ENCODE results near the gene STAT1. TPM values are rescaled to one million over a fixed set of nuclear protein-coding genes. Genes with fewer than 3 reads are reported as not detected.

STAT1 gene
- total and polyA plus RNA-seq, 2 donors (not counting 1 experiment from before 2014, with no cell fraction given), result 128 to 171 TPM

GRCh38 chr2:190978389-190979053 is 35.5 kb downstream of the STAT1 start:
- TF ChIP-seq CTCF (conservative IDR thresholded peaks at IDR 0.05 in 1 of 2, IDR thresholded peaks at IDR 0.05 in 1 of 2; ENCODE audit: low read depth in 1 of 2, low read length in 2 of 2), result no peak
- Histone ChIP-seq H3K4me3 (replicated peaks in 1 of 4; ENCODE audit: control extremely low read depth in 1 of 4, insufficient read depth in 1 of 4, low read depth in 3 of 4, low read length in 4 of 4) (no peak overlapping the region), H4K20me1 (ENCODE audit: control insufficient read depth, extremely low read depth, insufficient read depth, low read length) (no peaks in the 10 kb centered on the region), H3K9ac (ENCODE audit: insufficient read depth, low read length) (no peak overlapping the region), H3K4me2 (ENCODE audit: extremely low read depth, insufficient read depth, low read length) (no peak overlapping the region), H3K27ac (ENCODE audit: insufficient read depth, low read length) (no peak overlapping the region), H3K9me3 (ENCODE audit: control insufficient read depth, insufficient read depth, low read depth, low read length) (no peaks in the 10 kb centered on the region), H3K36me3 (ENCODE audit: control insufficient read depth, insufficient read depth, low read length) (peaks cover 36% of the 10 kb centered on the region), H2AFZ (ENCODE audit: low read length) (no peak overlapping the region), H3K27me3 (ENCODE audit: control insufficient read depth, insufficient read depth, low read length) (no peaks in the 10 kb centered on the region), H3K4me1 (ENCODE audit: control insufficient read depth, extremely low read depth, insufficient read depth, low read length) (peaks cover 5% of the 10 kb centered on the region), H3K79me2 (ENCODE audit: control insufficient read depth, insufficient read depth, low read length) (no peaks in the 10 kb centered on the region)
- DNase-seq (ENCODE audit: low read depth in 2 of 2), result peak; percentile 27 to 88

GRCh38 chr2:190977505-190977904 is 36.5 kb downstream of the STAT1 start:
- peaks cover 7% of the 10 kb centered on the region for H3K4me1 ChIP-seq (ENCODE audit: control insufficient read depth, extremely low read depth, insufficient read depth, low read length)
- H3K27ac ChIP-seq (ENCODE audit: insufficient read depth, low read length), result no peak overlapping the region
- no peaks in the 10 kb centered on the region for H4K20me1 ChIP-seq (ENCODE audit: control insufficient read depth, extremely low read depth, insufficient read depth, low read length)

GRCh38 chr2:190976521-190976920 is 37.5 kb downstream of the STAT1 start:
- H3K4me1 ChIP-seq (ENCODE audit: control insufficient read depth, extremely low read depth, insufficient read depth, low read length), result peaks cover 7% of the 10 kb centered on the region
- H3K9ac ChIP-seq (ENCODE audit: insufficient read depth, low read length), result no peak overlapping the region
- peaks cover 37% of the 10 kb centered on the region for H3K36me3 ChIP-seq (ENCODE audit: control insufficient read depth, insufficient read depth, low read length)
- no peak overlapping the region for H3K4me2 ChIP-seq (ENCODE audit: extremely low read depth, insufficient read depth, low read length)
- TF ChIP-seq EZH2 (IDR thresholded peaks at IDR 0.05; ENCODE audit: low read length, missing control alignments) (no peak), CTCF (conservative IDR thresholded peaks at IDR 0.05 in 1 of 2, IDR thresholded peaks at IDR 0.05 in 1 of 2; ENCODE audit: low read depth in 1 of 2, low read length in 2 of 2) (no peak)
- no peak overlapping the region for H3K27ac ChIP-seq (ENCODE audit: insufficient read depth, low read length)
- H3K9me3 ChIP-seq (ENCODE audit: control insufficient read depth, insufficient read depth, low read depth, low read length), result no peaks in the 10 kb centered on the region
- no peak overlapping the region for H2AFZ ChIP-seq (ENCODE audit: low read length)
- no peak for DNase-seq (ENCODE audit: low read depth in 2 of 2)
- no peaks in the 10 kb centered on the region for H3K79me2 ChIP-seq (ENCODE audit: control insufficient read depth, insufficient read depth, low read length)
- H3K27me3 ChIP-seq (ENCODE audit: control insufficient read depth, insufficient read depth, low read length), result no peaks in the 10 kb centered on the region
- no peak overlapping the region for H3K4me3 ChIP-seq (replicated peaks in 1 of 4; ENCODE audit: control extremely low read depth in 1 of 4, insufficient read depth in 1 of 4, low read depth in 3 of 4, low read length in 4 of 4)
- H4K20me1 ChIP-seq (ENCODE audit: control insufficient read depth, extremely low read depth, insufficient read depth, low read length), result no peaks in the 10 kb centered on the region

More at GRCh38 chr2:190977505-190977904, 36.5 kb downstream of the STAT1 start:
- peaks cover 35% of the 10 kb centered on the region for H3K36me3 ChIP-seq (ENCODE audit: control insufficient read depth, insufficient read depth, low read length)
- no peak for DNase-seq (ENCODE audit: low read depth in 2 of 2)
- H3K9me3 ChIP-seq (ENCODE audit: control insufficient read depth, insufficient read depth, low read depth, low read length), result no peaks in the 10 kb centered on the region
- no peaks in the 10 kb centered on the region for H3K79me2 ChIP-seq (ENCODE audit: control insufficient read depth, insufficient read depth, low read length)
- TF ChIP-seq EZH2 (IDR thresholded peaks at IDR 0.05; ENCODE audit: low read length, missing control alignments) (no peak), CTCF (conservative IDR thresholded peaks at IDR 0.05 in 1 of 2, IDR thresholded peaks at IDR 0.05 in 1 of 2; ENCODE audit: low read depth in 1 of 2, low read length in 2 of 2) (no peak)
- no peak overlapping the region for H2AFZ ChIP-seq (ENCODE audit: low read length)
- H3K4me2 ChIP-seq (ENCODE audit: extremely low read depth, insufficient read depth, low read length), result no peak overlapping the region
- H3K9ac ChIP-seq (ENCODE audit: insufficient read depth, low read length), result no peak overlapping the region
- H3K4me3 ChIP-seq (replicated peaks in 1 of 4; ENCODE audit: control extremely low read depth in 1 of 4, insufficient read depth in 1 of 4, low read depth in 3 of 4, low read length in 4 of 4), result no peak overlapping the region
- no peaks in the 10 kb centered on the region for H3K27me3 ChIP-seq (ENCODE audit: control insufficient read depth, insufficient read depth, low read length)
